NK-92 treated with Interleukin-12 subunit alpha and Interleukin-12 subunit beta, amount 100 ng/mL, for 24 hours (cell line): Measurements from ENCODE around the gene MLXIPL.
"Not testable (repeated sequence)": the region's sequence is repeated elsewhere in the genome, so short reads cannot be mapped to it uniquely, and the experiment has no call there.

Experiments
- DNase-seq: peaks from one replicate; lab custom pipeline; 2025; lab: John Stamatoyannopoulos, UW

The MLXIPL gene

GRCh38 chr7:73644688-73645286 is 20.5 kb upstream of the MLXIPL start:
- DNase-seq = no peak

- no peak for DNase-seq
Measured at GRCh38 chr7:73642834-73643233, 18.5 kb upstream of the MLXIPL start.

- no peak for DNase-seq
Measured at GRCh38 chr7:73638911-73639310, 14.6 kb upstream of the MLXIPL start.

- DNase-seq = no peak
Measured at GRCh38 chr7:73635428-73636200, 11.3 kb upstream of the MLXIPL start.

GRCh38 chr7:73633844-73634243 is 9.5 kb upstream of the MLXIPL start:
- DNase-seq = no peak

- DNase-seq = no peak
Measured at GRCh38 chr7:73633323-73633722, 9.0 kb upstream of the MLXIPL start.

GRCh38 chr7:73631558-73631957 is 7.2 kb upstream of the MLXIPL start:
- DNase-seq = no peak

GRCh38 chr7:73628504-73628903 is 4.2 kb upstream of the MLXIPL start:
- DNase-seq = no peak

GRCh38 chr7:73626814-73627213 is 2.5 kb upstream of the MLXIPL start:
- DNase-seq = no peak

- DNase-seq = no peak
Measured at GRCh38 chr7:73625276-73625675, 954 bp upstream of the MLXIPL start.

- DNase-seq = no peak
Measured at GRCh38 chr7:73624669-73625001, 313 bp upstream of the MLXIPL start.

GRCh38 chr7:73622909-73623797 is 1.2 kb downstream of the MLXIPL start:
- DNase-seq = no peak

GRCh38 chr7:73622527-73622908 is 1.8 kb downstream of the MLXIPL start:
- DNase-seq = no peak

- DNase-seq = no peak
Measured at GRCh38 chr7:73621168-73622063, 2.9 kb downstream of the MLXIPL start.

- not testable (repeated sequence) for DNase-seq
Measured at GRCh38 chr7:73619394-73619793, 4.9 kb downstream of the MLXIPL start.

- no peak for DNase-seq
Measured at GRCh38 chr7:73618538-73618937, 5.8 kb downstream of the MLXIPL start.

- not testable (repeated sequence) for DNase-seq
Measured at GRCh38 chr7:73617520-73617919, 6.8 kb downstream of the MLXIPL start.

GRCh38 chr7:73615886-73616285 is 8.4 kb downstream of the MLXIPL start:
- no peak for DNase-seq

GRCh38 chr7:73614937-73615336 is 9.4 kb downstream of the MLXIPL start:
- DNase-seq = not testable (repeated sequence)

- DNase-seq = no peak
Measured at GRCh38 chr7:73613954-73614735, 10.2 kb downstream of the MLXIPL start.
